Gastrocnemius medialis (tissue), 4 donors: ENCODE results near the gene THSD7A.

Experiments used
- CTCF ChIP-seq, 5 experiments: fragments of 450-650 bp in 3 of 5; fragments of 200-600 bp in 2 of 5; sonication (generic) in 2 of 5; IDR thresholded peaks in 4 of 5; conservative IDR thresholded peaks in 1 of 5; 1 replicate in 4 of 5; 2 replicates in 1 of 5; pipeline ENCODE4 v1.5.1; 2016 to 2019; ENCODE audit warnings: antibody characterized with exemption in 5 of 5, mild to moderate bottlenecking in 3 of 5, moderate library complexity in 3 of 5
- POLR2A ChIP-seq, 2 donors: fragments of 450-650 bp; IDR thresholded peaks; one replicate each; pipeline ENCODE4 v1.6.1; 2017; ENCODE audit warnings: antibody characterized with exemption in 2 of 2, mild to moderate bottlenecking in 2 of 2, moderate library complexity in 2 of 2

- TF ChIP-seq CTCF (IDR thresholded peaks at IDR 0.05 in 4 of 5, conservative IDR thresholded peaks at IDR 0.05 in 1 of 5) (no peak), POLR2A (IDR thresholded peaks at IDR 0.05) (no peak)
Observed at GRCh38 chr7:11369696-11370095, 462.3 kb downstream of the THSD7A start.
